ENCODE data around the gene NEUROD6. TPM values are rescaled to one million over a fixed set of nuclear protein-coding genes. Genes with fewer than 3 reads are reported as not detected.

NEUROD6 gene
- polyA plus RNA-seq (2013, experiment 1 of 2; ENCODE audit: insufficient read length): not detected
- not detected for polyA plus RNA-seq (2013, experiment 2 of 2; ENCODE audit: insufficient read length)

DNA sequence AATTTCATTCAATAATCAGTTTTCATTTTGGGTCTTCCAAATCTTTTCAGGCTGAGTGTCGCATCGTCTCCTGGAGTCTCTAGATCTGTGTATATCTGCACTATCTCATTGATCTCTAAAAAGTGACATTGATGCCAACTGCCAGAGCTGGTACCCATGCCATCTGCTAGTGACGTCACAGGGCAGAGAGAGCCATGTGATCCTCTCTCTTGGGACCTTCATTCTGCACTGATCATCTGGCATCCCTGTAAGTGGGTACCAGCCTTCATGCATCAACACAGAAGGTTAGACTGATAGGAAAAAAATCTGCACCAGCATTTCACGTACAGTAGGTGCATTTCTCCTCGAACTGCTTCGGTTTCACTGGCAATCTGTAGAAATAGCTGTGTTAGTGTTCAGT lies at the start of gene NEUROD6:
NEUROD6 (minus strand) TSS at position 124 of the 400 bp plus-strand sequence. CDS start 1,458 bp downstream, outside the sequence.
- DNase-seq: no peak

DNA sequence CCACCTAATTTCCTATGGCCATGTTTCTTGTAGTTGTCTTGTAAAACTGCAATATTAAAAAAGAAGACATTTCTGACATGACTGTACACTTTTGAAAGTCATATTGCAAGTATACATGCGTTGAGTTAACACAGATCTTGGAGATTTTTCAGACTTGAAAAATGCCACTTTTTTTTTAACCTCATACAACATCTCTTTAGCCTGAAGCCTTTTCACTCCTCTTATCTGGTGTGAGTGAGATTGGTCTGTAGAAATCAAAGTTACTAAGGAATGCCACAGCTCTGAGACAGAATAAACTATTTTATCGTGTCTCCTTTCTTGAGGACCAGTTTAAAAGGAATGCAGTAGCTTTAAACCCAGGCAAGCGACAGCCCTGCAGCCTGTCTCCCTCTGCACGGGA lies 43.9 kb upstream of the NEUROD6 start:
- DNase-seq: no peak

DNA sequence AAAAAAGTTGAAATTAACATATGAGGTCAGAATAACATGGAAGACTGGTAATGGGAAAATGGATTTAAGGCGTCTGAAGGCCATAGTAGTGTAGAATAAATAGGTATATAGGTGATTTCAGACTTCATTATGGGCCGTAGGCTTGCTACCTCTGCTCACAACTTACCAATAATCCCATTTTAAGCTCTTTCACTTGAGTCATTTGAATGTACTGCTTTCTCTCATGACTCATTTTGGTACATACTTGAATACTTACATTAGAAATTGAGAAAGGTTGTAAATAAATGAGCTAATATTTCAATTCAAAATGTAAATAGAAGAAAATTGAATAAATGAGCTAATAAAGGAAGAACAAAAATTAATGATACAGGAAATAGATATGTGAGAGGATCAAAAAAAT lies 42.2 kb upstream of the NEUROD6 start:
- no peak for DNase-seq

DNA sequence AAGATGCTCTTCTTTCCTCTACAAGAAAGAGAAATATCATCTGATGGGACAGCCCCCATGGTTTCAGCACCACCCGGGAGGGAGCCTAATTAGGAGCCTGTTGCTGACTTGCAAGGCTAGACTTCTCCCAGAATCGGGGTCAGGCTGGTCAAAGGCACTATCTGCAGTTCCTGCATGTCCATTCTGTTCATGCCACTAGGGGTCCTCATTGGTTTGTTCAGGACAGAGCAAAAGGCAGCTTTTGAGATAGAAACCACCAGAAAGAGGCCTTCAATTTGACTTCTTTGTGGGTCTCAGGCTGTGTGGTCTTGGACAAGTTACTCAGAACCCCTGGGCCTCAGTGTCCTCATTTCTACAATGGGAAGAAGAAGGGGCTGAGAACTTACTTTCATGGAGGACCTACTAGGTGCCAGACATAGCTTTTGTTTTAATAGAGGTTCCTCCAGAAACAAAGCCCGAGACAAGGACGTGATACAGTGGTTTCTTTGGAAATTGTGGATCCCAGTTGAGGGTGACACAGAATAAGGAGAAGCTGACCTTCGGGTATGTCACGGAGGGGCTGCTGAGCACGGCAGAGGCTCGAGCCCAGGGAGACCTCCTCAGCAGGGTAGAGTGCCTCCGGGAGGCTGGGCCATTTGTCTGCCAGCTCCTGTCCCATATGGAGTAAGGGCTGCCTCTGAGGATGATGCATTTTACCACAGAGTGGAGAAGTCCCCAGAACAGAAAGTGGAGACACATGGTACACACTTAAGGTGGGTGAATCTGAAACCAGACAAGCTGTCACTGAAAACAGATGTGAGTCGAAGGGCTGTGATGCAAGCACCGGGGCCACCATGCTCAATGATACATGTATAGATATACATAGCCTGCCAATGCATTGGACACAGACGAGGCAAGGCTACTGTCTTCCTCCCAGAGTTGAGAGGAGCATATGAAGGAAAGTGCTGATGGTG lies 33.1 kb upstream of the NEUROD6 start:
- DNase-seq: peak; percentile 54

DNA sequence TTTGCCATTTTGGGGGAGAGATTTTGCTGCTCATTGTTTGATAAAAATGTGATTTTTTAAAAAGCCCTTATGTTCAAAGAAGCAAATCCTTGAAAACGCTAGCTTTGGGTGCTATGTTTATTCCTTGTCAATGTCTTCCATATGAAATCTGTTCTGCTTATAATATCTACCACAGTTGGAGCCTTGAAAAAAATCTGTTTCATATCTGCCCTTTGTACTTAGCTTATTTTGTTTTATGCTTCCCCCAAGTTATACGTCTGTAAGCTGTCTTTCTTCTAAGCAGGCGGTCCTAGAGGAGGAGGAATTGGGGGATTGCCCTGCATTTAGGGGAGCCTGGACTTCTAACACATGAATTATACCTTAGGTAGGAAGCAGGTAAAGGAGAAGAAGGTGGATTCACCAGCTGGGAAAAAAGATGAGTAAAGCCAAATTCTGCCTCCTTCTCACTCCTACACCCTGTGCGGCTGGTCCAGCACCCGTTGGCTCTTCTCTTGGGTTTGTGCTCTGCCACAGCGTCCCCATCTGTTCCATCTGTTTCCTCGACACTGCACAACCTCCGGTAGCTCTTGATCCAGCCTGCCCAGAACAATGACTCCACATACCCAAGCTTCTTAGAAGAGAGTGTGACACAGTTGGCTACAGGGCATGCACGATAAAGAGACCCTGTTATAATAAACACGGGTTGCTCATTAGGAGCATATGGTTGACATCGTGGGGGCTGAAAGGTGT lies 31.9 kb upstream of the NEUROD6 start:
- DNase-seq: no peak

DNA sequence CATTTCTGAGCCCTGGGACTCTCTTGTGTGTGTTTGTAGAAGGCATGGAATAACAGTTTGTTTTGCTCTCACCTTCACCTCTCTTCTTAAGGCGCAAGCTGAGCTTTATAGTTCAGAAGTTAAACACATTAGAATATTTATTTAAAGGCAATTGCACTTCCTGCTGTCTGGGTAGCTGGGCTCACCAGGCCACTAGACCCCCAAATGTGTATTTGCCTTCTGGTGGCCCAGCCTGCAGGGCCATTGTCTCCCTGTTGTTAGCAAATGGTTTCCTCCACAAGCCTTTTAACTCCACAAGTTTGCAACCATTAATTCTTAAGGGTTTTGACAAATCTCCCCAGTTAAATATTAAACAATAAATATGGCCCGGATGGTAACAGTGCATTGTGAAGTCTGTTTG lies 31.1 kb upstream of the NEUROD6 start:
- DNase-seq: no peak

DNA sequence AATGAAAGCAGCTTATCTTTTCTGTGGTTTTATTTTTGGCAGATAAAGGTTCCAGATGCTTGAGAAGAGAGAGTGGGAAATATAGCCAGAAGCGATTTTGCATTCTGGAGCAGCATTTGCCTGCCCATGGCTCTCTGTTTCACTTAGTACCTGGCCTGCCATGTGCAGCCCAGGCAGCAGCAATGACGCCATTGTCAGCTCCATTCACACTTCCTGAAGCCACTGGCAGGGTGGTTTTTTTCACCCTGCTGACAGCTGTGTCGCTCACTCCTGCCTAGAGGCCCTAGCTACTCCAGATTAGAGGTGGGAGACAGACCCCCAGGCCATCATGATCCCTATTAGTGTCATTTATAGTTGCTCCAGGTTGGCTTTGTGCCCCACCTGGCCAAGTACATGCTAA lies 30.1 kb upstream of the NEUROD6 start:
- DNase-seq: no peak

DNA sequence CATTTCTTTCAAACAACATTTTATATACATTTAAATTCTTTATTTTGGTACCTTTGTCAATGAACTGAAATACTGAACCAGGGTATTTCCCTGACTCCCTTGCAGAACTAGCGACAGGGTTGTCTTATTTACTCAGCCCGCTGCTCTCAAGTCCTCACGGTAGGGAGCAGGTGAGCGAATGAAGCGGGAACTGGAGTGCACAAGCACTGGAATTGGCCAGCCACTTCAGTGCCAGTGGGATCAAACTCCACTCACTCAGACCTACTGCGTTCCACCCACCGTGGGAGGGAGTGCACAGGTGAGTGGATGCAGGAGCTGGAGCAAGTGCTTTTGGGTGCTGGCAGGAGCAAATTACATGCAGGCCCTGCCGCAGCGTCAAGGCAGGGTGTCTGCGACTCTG lies 28.1 kb upstream of the NEUROD6 start:
- no peak for DNase-seq

DNA sequence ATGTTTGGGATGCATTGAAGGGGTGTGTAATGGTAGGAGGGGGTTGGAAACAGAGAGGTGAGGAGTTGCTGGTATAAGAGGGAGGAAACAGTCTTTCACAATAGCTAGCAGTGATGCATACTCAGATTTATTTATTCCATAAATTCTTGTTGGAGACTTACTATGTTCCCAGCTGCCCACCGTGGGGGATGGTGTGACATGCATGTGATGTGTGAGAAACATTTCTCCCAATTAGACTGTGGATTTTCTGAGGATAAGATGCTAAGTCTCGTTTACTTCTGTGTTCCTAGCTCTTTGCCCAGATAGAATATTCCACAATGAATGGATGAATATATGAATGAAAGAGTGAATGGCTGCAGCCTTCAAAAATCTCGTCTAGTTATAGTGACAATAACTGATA lies 23.0 kb upstream of the NEUROD6 start:
- DNase-seq: no peak

DNA sequence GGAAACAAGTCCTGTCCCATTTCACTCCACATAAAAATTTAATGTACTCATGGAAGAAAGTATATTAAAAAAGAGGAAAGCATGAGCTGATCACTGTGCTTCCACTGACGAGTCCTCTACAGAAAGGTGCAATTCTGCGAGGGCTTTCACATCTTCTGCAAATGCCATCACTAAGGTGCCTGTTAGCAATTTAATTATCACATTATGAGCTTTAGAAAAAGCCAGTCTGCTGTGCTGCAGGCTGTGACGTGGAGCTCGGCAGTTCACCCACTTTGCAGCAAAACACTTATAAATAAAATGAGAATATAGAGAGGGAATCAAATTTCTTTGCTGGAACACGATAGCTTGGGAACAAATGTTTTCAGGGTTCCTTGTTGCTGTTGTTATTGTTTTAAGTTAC lies 22.5 kb upstream of the NEUROD6 start:
- no peak for DNase-seq

DNA sequence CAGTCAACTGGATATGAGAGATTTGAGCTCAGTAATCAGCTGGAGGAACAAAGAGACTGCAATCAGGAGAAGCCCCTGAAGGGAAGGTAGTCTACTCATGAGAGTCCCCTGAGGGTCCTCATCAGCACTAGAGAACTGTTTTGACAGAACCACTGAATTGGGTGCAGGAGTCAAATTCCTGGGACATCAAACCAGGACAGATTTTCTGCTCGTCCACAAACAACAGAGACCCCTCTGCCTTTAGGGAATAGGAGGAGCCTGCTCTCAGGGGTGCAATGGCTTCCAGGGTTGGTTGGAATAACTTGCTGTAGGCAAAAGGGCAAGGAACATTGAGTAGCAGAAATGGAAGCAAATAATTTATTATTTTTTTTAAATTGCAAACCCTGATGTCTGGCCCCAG lies 21.9 kb upstream of the NEUROD6 start:
- no peak for DNase-seq

DNA sequence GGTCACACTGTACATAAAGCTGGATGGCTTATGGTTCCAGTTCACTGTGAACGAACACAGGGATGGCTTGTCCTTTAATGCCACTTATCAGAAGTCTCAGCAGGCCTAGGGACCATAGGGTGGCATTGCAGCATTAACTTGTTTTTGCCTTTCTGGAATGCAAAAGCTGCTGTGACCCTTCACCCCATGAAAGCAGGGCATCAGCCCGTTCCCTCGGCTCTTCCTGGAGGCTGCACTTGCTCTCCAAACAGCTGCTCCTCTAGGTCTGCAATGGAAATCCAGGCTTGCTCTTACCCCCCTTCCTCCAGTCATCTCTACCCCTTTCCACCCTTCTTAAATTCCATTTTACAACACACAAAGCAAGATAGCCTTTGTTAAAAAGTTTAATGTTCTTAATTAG lies 17.9 kb upstream of the NEUROD6 start:
- no peak for DNase-seq

DNA sequence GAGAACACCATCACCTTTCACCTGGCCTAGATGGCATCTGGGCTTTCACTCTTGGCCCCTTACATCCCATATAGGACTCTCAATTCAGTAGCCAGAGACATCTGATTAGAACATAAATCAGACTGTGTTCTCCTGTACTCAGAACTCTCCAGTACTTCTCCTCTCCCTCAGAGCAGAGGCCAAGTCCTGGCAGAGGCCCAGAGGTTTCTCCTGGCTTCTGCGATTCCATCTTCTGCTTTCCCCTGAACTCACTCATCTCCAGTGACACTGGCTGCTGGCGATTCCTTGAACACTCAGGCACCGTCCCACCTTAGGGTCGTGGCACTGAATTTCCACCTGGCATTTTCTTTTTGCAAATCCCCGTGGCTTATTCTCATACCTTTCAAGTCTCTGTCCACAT lies 4.9 kb upstream of the NEUROD6 start:
- no peak for DNase-seq

DNA sequence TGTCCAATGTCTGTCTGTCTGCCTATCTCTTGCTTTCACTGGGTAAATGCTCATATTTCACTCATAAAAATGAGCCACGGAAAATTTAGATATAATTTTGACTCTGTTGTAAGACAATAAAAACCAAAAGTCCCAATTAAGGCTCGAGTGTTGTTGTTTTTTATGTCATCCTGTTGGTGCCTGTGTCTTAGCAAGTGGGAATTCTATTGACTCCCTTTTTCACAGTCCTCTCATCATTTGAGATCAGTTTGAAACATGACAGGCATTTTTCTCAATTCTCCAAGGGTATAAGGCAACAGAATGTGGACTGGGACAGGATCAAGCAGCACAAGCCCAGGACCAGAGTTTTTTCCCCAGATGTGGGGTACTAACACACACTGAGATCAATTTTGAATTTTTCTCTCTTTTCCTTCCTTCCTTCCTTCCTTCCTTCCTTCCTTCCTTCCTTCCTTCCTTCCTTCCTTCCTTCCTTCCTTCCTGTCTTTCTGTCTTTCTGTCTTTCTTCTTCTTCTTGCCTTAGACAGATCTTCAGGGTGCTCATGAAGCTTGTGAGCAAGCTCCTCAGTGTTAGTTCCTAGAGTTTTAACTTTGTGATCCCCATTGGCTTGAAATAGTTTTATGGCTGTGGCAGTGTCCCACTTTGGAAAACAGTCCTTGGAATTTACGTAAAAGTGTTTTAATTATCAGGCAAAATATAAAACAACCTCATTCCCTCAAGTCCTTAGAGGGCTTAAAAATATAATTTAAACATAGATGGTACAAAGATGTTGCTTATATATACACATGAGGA lies 3.2 kb upstream of the NEUROD6 start:
- DNase-seq: no peak

DNA sequence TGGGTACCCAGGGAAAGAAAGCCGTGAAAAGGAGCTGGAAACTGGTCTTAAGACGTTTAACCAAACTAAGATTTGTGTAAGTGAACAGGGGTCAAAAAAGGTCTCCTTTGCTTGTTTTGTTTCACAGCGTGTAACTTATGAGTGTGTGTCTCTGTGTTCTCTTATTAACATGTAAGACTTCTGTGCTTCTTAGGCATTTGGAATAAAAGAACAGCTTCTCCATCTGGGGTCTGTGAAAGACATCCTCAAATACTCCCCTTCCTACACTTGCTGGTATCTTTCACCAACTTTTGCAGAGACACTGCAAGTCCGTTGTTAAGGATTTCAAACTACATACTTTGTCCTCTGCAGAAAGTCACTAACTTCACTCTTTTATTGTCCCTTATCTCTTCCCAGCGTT lies 615 bp upstream of the NEUROD6 start:
- DNase-seq: no peak

DNA sequence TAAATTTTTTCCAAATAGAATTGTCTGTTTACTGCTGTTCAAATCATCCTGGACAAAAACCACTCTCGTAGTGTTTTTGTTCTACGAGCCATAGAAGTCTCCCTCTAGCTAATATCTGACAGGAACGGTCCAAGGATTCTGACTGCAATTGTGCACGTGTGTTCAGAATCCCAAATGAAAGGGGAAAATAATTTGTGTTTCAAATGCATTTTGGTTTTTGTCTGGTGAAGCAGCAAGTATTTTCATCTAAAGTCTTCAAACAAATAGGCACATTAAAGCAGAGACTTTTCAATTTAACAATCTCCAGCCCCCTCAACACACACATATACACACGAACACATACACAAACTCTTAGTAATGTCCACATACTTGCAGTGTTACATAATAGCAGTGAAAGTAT lies 475 bp downstream of the NEUROD6 start:
- no peak for DNase-seq

DNA sequence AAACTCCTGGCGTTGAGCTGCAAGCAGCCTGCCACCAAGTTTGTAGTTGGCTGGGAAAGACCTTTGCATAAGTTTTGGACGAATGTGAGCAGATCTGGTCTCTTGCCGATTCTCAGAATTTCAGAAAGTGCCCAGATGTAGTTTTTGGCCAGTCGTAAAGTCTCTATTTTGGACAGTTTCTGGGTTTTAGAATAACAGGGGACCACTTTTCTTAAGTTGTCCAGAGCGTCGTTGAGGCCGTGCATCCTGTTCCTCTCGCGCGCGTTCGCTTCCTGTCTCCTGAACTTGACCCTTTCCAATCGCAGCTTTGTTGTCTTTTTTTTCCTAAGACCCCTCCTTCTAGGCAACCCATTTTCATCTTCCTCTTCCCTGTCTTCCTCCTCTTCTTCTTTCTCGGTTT lies 1.8 kb downstream of the NEUROD6 start:
- DNase-seq: no peak

DNA sequence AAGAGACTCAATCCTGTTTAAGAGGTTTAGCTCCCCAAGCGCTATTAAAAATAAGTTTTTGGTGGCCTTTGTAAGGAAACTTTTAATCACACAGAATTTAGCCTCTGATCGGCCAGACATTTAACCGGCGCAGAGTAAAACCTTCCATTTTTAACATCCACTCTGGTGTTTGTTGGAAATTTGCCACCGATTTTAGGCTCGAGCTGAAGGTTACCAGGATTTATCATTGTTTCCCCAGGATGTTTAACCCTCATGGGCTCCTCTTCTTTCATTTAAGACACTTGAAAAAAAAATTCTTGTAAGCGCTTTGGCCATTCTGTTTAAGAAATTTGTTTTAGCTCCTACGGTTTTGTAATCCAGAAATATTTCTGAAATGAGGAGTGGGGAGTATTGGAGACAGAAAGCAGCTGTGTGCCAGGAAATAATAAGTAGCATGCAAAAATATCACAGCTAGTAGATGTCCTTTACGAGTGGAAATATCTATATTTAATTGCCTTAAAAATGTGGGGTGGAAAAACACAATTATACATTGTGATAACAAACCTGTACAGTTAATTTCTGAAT lies 3.4 kb downstream of the NEUROD6 start:
- DNase-seq: no peak

DNA sequence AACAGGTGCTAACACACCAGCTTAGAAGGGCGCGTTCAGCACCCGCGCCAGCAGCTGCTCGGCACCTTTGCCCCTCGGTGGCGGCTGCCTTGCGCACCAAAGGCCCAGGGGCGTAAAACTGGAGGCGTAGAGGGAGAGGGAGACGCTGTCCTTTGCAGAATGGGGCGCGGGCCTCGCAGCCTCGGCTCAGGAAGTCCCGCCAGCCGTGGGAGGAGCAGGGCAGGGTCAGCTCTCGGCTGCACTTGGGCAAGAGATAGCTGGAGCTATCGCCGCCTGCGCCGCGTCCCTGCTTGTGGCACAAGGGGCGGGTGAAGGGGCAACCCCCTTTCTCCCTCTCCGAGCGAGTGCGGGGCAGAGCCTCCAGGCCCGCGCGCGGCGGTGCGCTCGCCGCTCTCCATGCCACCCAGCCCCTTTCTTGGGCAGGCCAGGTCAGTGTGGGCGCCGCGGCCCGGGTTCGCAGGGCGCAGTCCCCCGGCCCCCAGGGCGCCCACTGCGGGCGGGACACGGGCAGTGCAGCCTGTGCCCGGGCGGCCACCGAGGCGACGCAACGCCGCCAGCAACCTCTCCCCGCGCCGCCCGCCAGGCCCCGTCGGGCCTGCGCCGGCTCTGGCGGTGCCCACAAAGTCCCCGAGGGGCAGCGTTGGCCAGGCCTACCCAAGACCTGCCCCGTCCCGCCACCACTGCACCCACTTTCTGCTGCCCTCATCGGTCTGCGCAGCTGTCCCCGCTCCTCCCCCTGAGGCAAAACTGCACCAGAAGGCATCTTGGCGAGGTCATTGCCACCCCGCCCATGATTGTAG lies 4.1 kb downstream of the NEUROD6 start:
- DNase-seq: no peak

DNA sequence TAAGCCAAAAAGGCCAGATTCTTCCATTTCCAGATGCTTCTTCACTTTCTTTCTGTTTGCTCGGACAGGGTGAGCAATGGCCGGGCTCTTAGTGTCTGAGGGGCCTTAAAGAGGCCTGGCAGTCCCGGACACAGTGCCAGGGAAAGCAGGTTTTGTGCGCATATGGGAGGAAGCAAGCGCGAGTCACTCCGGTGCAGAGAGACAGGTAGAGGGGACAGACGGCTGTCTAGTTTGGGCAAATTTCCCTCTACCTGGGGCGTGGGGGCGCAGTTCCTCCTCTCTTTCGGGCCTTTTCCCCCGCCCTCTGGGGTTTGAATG lies 4.7 kb downstream of the NEUROD6 start:
- DNase-seq: no peak

DNA sequence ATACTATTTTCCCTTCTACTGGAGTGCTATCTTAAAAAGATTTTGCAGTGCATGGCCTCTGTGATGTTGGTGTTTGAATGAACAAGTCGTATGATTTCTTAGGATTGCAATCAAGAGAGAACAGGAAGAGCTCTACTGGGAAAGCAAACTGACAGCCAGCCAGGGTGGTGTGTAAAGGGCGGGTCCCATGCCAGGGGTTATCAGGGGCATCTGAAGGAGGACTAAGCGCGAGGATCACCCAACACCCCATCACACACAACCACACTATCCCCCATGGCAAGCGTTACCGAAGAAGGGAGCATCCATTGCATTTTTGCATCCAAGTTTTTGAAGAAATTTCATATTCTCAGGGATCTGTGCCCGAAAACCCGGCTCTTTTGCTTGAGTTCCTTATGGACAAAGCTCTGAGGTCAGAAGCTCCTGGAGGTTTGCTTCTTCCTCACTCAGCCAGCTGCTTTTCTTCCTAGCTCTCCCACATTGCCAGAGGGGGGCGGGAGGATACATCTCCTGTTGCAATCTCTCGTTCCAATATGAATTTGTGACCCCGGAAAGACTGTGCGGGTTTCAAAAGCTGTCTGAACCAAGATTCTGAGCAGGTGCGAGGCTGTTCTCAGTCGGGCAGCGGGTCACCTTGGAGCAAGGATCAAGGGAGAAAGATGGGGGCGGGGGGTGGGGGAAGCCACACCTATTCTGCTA lies 5.2 kb downstream of the NEUROD6 start:
- no peak for DNase-seq
